ENCODE measurements around the gene PPDPF. TPM values are rescaled to one million over a fixed set of nuclear protein-coding genes. Genes with fewer than 3 reads are reported as not detected.

The PPDPF gene
- total and polyA plus RNA-seq, 2 of the 8 experiments (the other 6 are each of a cell fraction or from before 2014, with no cell fraction given), result 30.5 to 138 TPM

DNA sequence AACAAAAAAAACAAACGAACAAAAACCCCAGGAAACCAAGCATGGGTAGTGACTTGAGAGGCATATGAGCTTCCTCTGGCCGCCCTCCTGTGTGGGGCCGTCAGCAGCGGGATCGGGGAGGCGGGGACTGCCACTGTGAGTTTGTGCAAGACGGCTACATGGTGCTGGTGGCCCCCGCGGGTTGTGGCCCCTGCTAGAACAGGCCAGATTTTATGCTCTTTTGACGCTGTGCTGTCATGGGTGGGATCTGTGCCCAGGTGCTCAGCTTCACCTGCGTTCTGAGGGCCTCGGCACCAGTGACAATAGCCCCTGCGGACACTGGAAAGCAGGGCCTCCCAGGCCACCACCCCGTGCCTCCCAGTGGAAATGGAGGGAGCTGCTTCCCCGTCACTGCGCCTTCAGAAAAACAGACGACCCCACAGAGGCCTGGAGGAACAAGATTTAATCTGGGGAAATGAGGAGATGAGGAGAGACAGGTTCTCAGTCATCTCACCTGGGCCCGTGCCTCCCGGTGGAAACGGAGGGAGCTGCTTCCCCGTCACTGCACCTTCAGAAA lies 43.4 kb upstream of the PPDPF start:
- Histone ChIP-seq H3K4ac (replicated peaks; ENCODE audit: insufficient read length, low read depth, low read length) (no peak overlapping the region), H3K9me3 (ENCODE audit: insufficient read depth in 2 of 2, low read depth in 1 of 2, low read length in 1 of 2) (no peaks in the 10 kb centered on the region), H2AK5ac (ENCODE audit: low read depth, low read length) (no peak overlapping the region), H3K23ac (ENCODE audit: insufficient read length) (no peak overlapping the region), H3K56ac (replicated peaks; ENCODE audit: insufficient read length, low read depth, low read length) (no peak overlapping the region), H2BK120ac (replicated peaks; ENCODE audit: low read depth, low read length) (peak overlapping the region; percentile 33), H2AFZ (ENCODE audit: low read length) (no peak overlapping the region), H3K4me1 (replicated peaks in 1 of 4; ENCODE audit: control insufficient read depth in 3 of 4, insufficient read depth in 4 of 4, low read length in 3 of 4) (peaks cover 0 to 21% (median 9%) of the 10 kb centered on the region in 4 experiments; a peak in 5 of 7 replicates), H4K5ac (ENCODE audit: insufficient read length, low read depth, low read length) (no peak overlapping the region), H3K79me1 (ENCODE audit: low read depth, low read length) (no peaks in the 10 kb centered on the region), H2BK5ac (ENCODE audit: low read depth, low read length) (no peak overlapping the region), H4K8ac (ENCODE audit: extremely low read depth, insufficient read depth, low read length) (no peak overlapping the region), H3K27ac (ENCODE audit: low read depth, low read length) (no peak overlapping the region), H3K4me3 (ENCODE audit: extremely low read depth in 1 of 4, insufficient read depth in 2 of 4, low read depth in 3 of 4, low read length in 4 of 4) (no peak overlapping the region), H3K14ac (ENCODE audit: insufficient read length) (no peak overlapping the region), H4K20me1 (replicated peaks in 1 of 2; ENCODE audit: control insufficient read depth in 1 of 2, insufficient read depth in 2 of 2, low read length in 2 of 2) (no peaks in the 10 kb centered on the region), H3K4me2 (ENCODE audit: insufficient read depth in 1 of 2, low read depth in 2 of 2, low read length in 2 of 2) (peak overlapping the region in 1 of 2 experiments; percentile 1; a peak in 1 of 4 replicates), H3K27me3 (replicated peaks in 1 of 4; ENCODE audit: control insufficient read depth in 3 of 4, extremely low read depth in 1 of 4, insufficient read depth in 3 of 4, low read length in 3 of 4) (peaks cover 0 to 16% (median 5%) of the 10 kb centered on the region in 4 experiments; a peak in 4 of 7 replicates), H3K36me3 (ENCODE audit: control insufficient read depth in 2 of 4, insufficient read depth in 4 of 4, low read length in 3 of 4) (no peaks in the 10 kb centered on the region), H2BK20ac (ENCODE audit: low read length) (no peak overlapping the region), H3K79me2 (ENCODE audit: control insufficient read depth in 1 of 2, insufficient read depth in 2 of 2, low read length in 2 of 2) (no peaks in the 10 kb centered on the region), H2BK15ac (ENCODE audit: low read length) (no peak overlapping the region), H3K18ac (ENCODE audit: extremely low read depth, low read length) (no peak overlapping the region; the same call in 1 of the 2 replicates), H4K91ac (replicated peaks; ENCODE audit: insufficient read length, low read length) (no peak overlapping the region), H2BK12ac (ENCODE audit: low read depth, low read length) (0 out of 2 replicates have a peak overlapping the region, but pooled peaks have one; percentile 39), H3K9ac (replicated peaks in 1 of 4; ENCODE audit: extremely low read depth in 1 of 4, low read depth in 3 of 4, low read length in 3 of 4) (no peak overlapping the region), H3K23me2 (ENCODE audit: low read depth, low read length) (no peaks in the 10 kb centered on the region; the same call in 1 of the 2 replicates)
- no peak for TF ChIP-seq GABPA (IDR thresholded peaks at IDR 0.05; ENCODE audit: borderline replicate concordance, insufficient read depth, low read length)
- TF ChIP-seq, protein P1, sequence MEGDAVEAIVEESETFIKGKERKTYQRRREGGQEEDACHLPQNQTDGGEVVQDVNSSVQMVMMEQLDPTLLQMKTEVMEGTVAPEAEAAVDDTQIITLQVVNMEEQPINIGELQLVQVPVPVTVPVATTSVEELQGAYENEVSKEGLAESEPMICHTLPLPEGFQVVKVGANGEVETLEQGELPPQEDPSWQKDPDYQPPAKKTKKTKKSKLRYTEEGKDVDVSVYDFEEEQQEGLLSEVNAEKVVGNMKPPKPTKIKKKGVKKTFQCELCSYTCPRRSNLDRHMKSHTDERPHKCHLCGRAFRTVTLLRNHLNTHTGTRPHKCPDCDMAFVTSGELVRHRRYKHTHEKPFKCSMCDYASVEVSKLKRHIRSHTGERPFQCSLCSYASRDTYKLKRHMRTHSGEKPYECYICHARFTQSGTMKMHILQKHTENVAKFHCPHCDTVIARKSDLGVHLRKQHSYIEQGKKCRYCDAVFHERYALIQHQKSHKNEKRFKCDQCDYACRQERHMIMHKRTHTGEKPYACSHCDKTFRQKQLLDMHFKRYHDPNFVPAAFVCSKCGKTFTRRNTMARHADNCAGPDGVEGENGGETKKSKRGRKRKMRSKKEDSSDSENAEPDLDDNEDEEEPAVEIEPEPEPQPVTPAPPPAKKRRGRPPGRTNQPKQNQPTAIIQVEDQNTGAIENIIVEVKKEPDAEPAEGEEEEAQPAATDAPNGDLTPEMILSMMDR (IDR thresholded peaks at IDR 0.05; ENCODE audit: control extremely low read depth in 1 of 3, insufficient read depth in 1 of 3, low read depth in 1 of 3, low read length in 3 of 3), result peak in 1 of 3 experiments; percentile 27; a peak in 1 of 4 replicates
- 67% methylated on average over 21 of the region's 21 CpGs; no CpG with 5 or more reads in 1 of the 2 experiments for whole genome bisulfite sequencing, 2 experiments (ENCODE audit: extremely low coverage in 1 of 2, insufficient coverage in 1 of 2, insufficient read length in 1 of 2, insufficient replicate concordance in 2 of 2, low coverage in 1 of 2, low lambda C conversion rate in 2 of 2, missing lambda C conversion rate in 1 of 2)
- DNase-seq (ENCODE audit: low read depth in 1 of 2, low spot score in 2 of 2) (no peak), FAIRE-seq (peak; percentile 28)
- ChIA-PET POLR2A (ENCODE audit: partially characterized antibody) (interaction anchor here (0.6 to 3.1 kb wide), 7 partner anchors 10 to 393 kb away, joined by 3 to 10 read pairs (median 6); partner anchors contain the start of genes PPDPF, PTK6 and ZBTB46), CTCF (ENCODE audit: partially characterized antibody) (interaction anchor here (0.6 to 3.1 kb wide), 17 partner anchors 9 to 318 kb away, joined by 3 to 15 read pairs (median 4); no protein-coding TSS in a partner anchor)

All from H1 (cell line).